ENCODE measurements around the gene RASSF4. TPM values are rescaled to one million over a fixed set of nuclear protein-coding genes. Genes with fewer than 3 reads are reported as not detected.

Gene RASSF4
- total RNA-seq, 1 donor from 2014 or later: 2.0 TPM

- TF ChIP-seq CTCF (IDR thresholded peaks at IDR 0.05): no peak
- ChIA-PET CTCF (no interaction called here), POLR2A (no interaction called here)
- Mint-ChIP-seq H3K9me3 (peaks cover 2% of the 10 kb centered on the region), H3K27ac (no peak overlapping the region), H3K36me3 (ENCODE audit: low read depth) (no peaks in the 10 kb centered on the region), H3K4me3 (no peak overlapping the region), H3K4me1 (no peaks in the 10 kb centered on the region), H3K27me3 (peaks cover 8% of the 10 kb centered on the region)
- no peak for ATAC-seq (ENCODE audit: low read depth)
- DNase-seq: no peak
- intact Hi-C loops (cut with micrococcal nuclease): no loop called here
Observed at GRCh38 chr10:44921061-44921460, 38.5 kb upstream of the RASSF4 start.

GRCh38 chr10:44921506-44921905, 38.1 kb upstream of the RASSF4 start:
- ChIA-PET POLR2A (no interaction called here), CTCF (no interaction called here)
- peaks cover 8% of the 10 kb centered on the region for H3K27me3 Mint-ChIP-seq
- H3K27ac Mint-ChIP-seq: no peak overlapping the region
- no peak for TF ChIP-seq CTCF (IDR thresholded peaks at IDR 0.05)
- no peak overlapping the region for H3K4me3 Mint-ChIP-seq
- no peak for ATAC-seq (ENCODE audit: low read depth)
- no peaks in the 10 kb centered on the region for H3K36me3 Mint-ChIP-seq (ENCODE audit: low read depth)
- H3K4me1 Mint-ChIP-seq: no peaks in the 10 kb centered on the region
- DNase-seq: no peak
- intact Hi-C loops (cut with micrococcal nuclease): no loop called here
- peaks cover 2% of the 10 kb centered on the region for H3K9me3 Mint-ChIP-seq

GRCh38 chr10:44922021-44922420, 37.6 kb upstream of the RASSF4 start:
- ChIA-PET CTCF (no interaction called here), POLR2A (no interaction called here)
- TF ChIP-seq CTCF (IDR thresholded peaks at IDR 0.05): no peak
- DNase-seq (no peak), ATAC-seq (ENCODE audit: low read depth) (no peak)
- Mint-ChIP-seq H3K4me3 (no peak overlapping the region), H3K27ac (no peak overlapping the region), H3K36me3 (ENCODE audit: low read depth) (no peaks in the 10 kb centered on the region), H3K9me3 (peaks cover 2% of the 10 kb centered on the region), H3K27me3 (peaks cover 8% of the 10 kb centered on the region), H3K4me1 (no peaks in the 10 kb centered on the region)
- intact Hi-C loops (cut with micrococcal nuclease): no loop called here

- no peak overlapping the region for H3K4me3 Mint-ChIP-seq
- peaks cover 2% of the 10 kb centered on the region for H3K27me3 Mint-ChIP-seq
- CTCF ChIA-PET: no interaction called here
- peaks cover 2% of the 10 kb centered on the region for H3K9me3 Mint-ChIP-seq
- ATAC-seq (ENCODE audit: low read depth) (no peak), DNase-seq (no peak)
- TF ChIP-seq CTCF (IDR thresholded peaks at IDR 0.05): no peak
- no peaks in the 10 kb centered on the region for H3K36me3 Mint-ChIP-seq (ENCODE audit: low read depth)
- no peak overlapping the region for H3K27ac Mint-ChIP-seq
- POLR2A ChIA-PET: no interaction called here
- intact Hi-C loops (cut with micrococcal nuclease): no loop called here
- H3K4me1 Mint-ChIP-seq: no peaks in the 10 kb centered on the region
Observed at GRCh38 chr10:44922796-44923545, 36.6 kb upstream of the RASSF4 start.

GRCh38 chr10:44923611-44924010, 36.0 kb upstream of the RASSF4 start:
- H3K4me1 Mint-ChIP-seq: no peaks in the 10 kb centered on the region
- ChIA-PET POLR2A (no interaction called here), CTCF (no interaction called here)
- ATAC-seq (ENCODE audit: low read depth): no peak
- H3K27ac Mint-ChIP-seq: no peak overlapping the region
- no peak for TF ChIP-seq CTCF (IDR thresholded peaks at IDR 0.05)
- intact Hi-C loops (cut with micrococcal nuclease): no loop called here
- no peak overlapping the region for H3K4me3 Mint-ChIP-seq
- H3K27me3 Mint-ChIP-seq: no peaks in the 10 kb centered on the region
- no peak for DNase-seq
- no peaks in the 10 kb centered on the region for H3K36me3 Mint-ChIP-seq (ENCODE audit: low read depth)
- no peaks in the 10 kb centered on the region for H3K9me3 Mint-ChIP-seq

Measured in activated B cell treated with CpG ODN at 0.5 μM for 24 hours (primary cell).